Measurements from ENCODE around the gene UQCRC1. TPM values are rescaled to one million over a fixed set of nuclear protein-coding genes. Genes with fewer than 3 reads are reported as not detected.

UQCRC1 gene
- total RNA-seq, 1 experiment from 2014 or later = 323 TPM

DNA sequence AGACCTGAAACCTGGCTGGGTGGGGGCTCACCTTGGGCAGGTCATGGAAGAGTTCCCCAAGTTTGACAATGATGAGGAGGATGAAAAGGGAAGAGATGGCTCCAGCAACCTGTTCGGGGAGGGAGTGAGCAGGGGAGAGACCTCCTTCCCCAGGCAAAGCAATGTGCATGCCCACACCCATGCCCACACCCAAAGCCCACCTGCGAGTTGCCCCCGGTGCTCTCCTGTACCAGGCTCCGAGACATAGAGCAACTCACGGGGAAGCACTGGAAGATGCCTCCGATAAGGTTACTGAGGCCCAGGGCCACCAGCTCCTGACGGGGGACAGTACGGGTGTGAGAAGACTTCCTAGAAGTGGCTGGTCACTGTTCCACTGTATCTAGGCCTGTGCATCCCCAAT lies 21.0 kb upstream of the UQCRC1 start (continued):
- no peak for TF ChIP-seq ARID4B (CRISPR knock-in tag; IDR thresholded peaks at IDR 0.05; ENCODE audit: borderline replicate concordance)
- TF ChIP-seq, protein P1, sequence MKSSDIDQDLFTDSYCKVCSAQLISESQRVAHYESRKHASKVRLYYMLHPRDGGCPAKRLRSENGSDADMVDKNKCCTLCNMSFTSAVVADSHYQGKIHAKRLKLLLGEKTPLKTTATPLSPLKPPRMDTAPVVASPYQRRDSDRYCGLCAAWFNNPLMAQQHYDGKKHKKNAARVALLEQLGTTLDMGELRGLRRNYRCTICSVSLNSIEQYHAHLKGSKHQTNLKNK (CRISPR knock-in tag; IDR thresholded peaks at IDR 0.05) = no peak
- no peak for TF ChIP-seq ZNF416 (CRISPR knock-in tag; IDR thresholded peaks at IDR 0.05)

DNA sequence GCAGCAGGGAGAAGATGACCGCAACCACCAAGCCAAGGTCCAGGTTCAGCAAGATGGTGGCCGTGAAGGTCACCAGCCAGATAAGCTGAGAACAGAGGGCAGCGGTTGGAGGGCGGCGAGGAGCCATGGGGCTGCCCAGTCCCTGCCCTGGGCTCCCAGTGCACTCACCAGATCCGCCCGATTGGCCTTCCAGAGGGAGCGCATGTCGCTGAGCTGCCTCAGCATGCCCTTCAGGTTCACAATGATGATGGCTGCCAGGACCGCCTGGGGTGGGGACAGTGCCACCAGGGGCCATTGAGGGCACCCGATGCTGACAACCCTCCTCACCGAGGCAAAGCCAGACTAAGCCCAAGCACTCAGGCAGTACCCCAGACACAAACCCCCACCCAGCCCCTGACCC lies 20.4 kb upstream of the UQCRC1 start:
- Mint-ChIP-seq H3K27me3 (ENCODE audit: low read depth) (no peaks in the 10 kb centered on the region), H3K36me3 (peaks cover 52% of the 10 kb centered on the region), H3K27ac (no peak overlapping the region)

More for the DNA sequence above, 20.4 kb upstream of the UQCRC1 start:
- Mint-ChIP-seq H3K9me3 (no peaks in the 10 kb centered on the region), H3K4me1 (peaks cover 8% of the 10 kb centered on the region), H3K4me3 (no peak overlapping the region)
- TF ChIP-seq E2F5 (CRISPR knock-in tag; IDR thresholded peaks at IDR 0.05) (no peak), NR3C1 (CRISPR knock-in tag; conservative IDR thresholded peaks at IDR 0.05; ENCODE audit: low read depth) (no peak), TEAD4 (CRISPR knock-in tag; IDR thresholded peaks at IDR 0.05) (no peak), OVOL2 (CRISPR knock-in tag; IDR thresholded peaks at IDR 0.05; ENCODE audit: borderline replicate concordance) (no peak), ERG (CRISPR knock-in tag; IDR thresholded peaks at IDR 0.05) (no peak)
- TF ChIP-seq, protein P2, sequence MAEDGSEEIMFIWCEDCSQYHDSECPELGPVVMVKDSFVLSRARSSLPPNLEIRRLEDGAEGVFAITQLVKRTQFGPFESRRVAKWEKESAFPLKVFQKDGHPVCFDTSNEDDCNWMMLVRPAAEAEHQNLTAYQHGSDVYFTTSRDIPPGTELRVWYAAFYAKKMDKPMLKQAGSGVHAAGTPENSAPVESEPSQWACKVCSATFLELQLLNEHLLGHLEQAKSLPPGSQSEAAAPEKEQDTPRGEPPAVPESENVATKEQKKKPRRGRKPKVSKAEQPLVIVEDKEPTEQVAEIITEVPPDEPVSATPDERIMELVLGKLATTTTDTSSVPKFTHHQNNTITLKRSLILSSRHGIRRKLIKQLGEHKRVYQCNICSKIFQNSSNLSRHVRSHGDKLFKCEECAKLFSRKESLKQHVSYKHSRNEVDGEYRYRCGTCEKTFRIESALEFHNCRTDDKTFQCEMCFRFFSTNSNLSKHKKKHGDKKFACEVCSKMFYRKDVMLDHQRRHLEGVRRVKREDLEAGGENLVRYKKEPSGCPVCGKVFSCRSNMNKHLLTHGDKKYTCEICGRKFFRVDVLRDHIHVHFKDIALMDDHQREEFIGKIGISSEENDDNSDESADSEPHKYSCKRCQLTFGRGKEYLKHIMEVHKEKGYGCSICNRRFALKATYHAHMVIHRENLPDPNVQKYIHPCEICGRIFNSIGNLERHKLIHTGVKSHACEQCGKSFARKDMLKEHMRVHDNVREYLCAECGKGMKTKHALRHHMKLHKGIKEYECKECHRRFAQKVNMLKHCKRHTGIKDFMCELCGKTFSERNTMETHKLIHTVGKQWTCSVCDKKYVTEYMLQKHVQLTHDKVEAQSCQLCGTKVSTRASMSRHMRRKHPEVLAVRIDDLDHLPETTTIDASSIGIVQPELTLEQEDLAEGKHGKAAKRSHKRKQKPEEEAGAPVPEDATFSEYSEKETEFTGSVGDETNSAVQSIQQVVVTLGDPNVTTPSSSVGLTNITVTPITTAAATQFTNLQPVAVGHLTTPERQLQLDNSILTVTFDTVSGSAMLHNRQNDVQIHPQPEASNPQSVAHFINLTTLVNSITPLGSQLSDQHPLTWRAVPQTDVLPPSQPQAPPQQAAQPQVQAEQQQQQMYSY (CRISPR knock-in tag; IDR thresholded peaks at IDR 0.05) = no peak
- TF ChIP-seq, protein P3, sequence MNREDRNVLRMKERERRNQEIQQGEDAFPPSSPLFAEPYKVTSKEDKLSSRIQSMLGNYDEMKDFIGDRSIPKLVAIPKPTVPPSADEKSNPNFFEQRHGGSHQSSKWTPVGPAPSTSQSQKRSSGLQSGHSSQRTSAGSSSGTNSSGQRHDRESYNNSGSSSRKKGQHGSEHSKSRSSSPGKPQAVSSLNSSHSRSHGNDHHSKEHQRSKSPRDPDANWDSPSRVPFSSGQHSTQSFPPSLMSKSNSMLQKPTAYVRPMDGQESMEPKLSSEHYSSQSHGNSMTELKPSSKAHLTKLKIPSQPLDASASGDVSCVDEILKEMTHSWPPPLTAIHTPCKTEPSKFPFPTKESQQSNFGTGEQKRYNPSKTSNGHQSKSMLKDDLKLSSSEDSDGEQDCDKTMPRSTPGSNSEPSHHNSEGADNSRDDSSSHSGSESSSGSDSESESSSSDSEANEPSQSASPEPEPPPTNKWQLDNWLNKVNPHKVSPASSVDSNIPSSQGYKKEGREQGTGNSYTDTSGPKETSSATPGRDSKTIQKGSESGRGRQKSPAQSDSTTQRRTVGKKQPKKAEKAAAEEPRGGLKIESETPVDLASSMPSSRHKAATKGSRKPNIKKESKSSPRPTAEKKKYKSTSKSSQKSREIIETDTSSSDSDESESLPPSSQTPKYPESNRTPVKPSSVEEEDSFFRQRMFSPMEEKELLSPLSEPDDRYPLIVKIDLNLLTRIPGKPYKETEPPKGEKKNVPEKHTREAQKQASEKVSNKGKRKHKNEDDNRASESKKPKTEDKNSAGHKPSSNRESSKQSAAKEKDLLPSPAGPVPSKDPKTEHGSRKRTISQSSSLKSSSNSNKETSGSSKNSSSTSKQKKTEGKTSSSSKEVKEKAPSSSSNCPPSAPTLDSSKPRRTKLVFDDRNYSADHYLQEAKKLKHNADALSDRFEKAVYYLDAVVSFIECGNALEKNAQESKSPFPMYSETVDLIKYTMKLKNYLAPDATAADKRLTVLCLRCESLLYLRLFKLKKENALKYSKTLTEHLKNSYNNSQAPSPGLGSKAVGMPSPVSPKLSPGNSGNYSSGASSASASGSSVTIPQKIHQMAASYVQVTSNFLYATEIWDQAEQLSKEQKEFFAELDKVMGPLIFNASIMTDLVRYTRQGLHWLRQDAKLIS (CRISPR knock-in tag; IDR thresholded peaks at IDR 0.05; ENCODE audit: borderline replicate concordance) = no peak
- ATAC-seq = no peak
- ChIA-PET POLR2A (no interaction called here), CTCF (no interaction called here)
- no peak for DNase-seq (ENCODE audit: low spot score)

All from WTC11 (cell line).